Fibroblast of upper back skin (primary cell): ENCODE results near the gene TSPAN13.
A peak's percentile ranks its signal among the peaks of the same experiment; 100 is the strongest.

Experiments used
- DNase-seq: peaks from one replicate; pipeline ENCODE4 v3.0.0-alpha.2; 2013

Gene TSPAN13

GRCh38 chr7:16753102-16753931 lies at the start of gene TSPAN13:
TSPAN13 (plus strand) TSS chr7:16753755; CDS start chr7:16753968, 213 bp downstream.
- peak; percentile 54 for DNase-seq

DNA sequence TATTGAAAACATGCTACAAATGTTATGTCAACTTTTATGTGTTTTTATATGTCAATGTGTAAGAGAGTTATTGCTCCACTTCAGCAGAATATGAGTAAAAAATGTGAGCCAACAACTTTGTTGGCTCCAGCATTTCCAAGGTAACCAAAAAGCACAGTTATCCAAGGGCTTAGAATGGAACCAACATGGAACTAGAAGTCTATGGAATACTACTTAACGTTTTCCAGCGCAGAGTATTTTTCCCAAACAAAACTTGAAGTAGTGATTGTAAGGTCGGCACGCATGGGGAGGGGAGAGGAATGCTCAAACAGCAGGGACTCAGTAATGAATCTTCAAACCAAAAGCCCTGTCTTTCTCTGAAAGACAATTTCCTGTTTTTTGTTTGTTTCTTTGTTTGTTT lies 45.0 kb upstream of the TSPAN13 start:
- peak; percentile 54 for DNase-seq

- peak; percentile 97 for DNase-seq
These were observed 44.6 kb upstream of the TSPAN13 start for GRCh38 chr7:16708980-16709379.

DNA sequence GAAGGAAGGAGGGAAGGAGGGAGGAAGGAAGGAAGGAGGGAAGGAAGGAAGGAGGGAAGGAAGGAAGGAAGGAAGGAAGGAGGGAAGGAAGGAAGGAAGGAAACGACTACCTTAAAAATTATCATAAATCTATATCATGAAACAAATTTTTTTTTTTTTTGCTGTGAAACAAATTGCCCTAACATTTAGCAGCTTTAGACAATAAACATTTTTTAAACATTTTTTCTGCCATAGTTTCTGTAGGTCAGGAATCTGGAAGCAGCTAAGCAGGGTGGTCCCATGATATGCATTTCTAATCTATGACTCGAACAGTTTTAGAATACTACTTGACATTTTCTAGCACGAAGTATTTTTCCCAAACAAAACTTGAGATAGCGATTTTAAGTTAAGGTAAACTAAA lies 42.9 kb upstream of the TSPAN13 start:
- DNase-seq, result peak; percentile 55

GRCh38 chr7:16711730-16712129 lies 41.8 kb upstream of the TSPAN13 start:
- DNase-seq, result peak; percentile 59

- DNase-seq, result peak; percentile 51
These were observed 40.6 kb upstream of the TSPAN13 start for GRCh38 chr7:16712916-16713315.

DNA sequence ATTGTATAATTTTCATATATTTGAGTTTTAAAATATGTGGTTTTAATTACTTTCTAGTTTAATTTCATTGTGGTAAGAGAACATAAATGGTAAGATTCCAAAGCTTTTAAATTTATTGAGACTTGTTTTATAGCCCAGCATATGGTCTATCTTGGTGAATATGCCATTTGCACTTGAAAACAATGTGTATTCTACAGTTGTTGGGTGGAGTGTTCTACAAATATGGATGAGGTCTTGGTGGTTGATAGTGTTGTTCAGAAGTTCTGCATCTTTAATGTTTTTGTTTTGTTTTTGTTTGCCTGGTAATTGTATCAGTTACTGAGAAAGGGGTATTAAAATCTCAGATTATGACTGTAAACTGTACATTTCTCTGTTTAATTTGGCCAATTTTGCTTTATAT lies 37.6 kb upstream of the TSPAN13 start:
- no peak for DNase-seq

DNA sequence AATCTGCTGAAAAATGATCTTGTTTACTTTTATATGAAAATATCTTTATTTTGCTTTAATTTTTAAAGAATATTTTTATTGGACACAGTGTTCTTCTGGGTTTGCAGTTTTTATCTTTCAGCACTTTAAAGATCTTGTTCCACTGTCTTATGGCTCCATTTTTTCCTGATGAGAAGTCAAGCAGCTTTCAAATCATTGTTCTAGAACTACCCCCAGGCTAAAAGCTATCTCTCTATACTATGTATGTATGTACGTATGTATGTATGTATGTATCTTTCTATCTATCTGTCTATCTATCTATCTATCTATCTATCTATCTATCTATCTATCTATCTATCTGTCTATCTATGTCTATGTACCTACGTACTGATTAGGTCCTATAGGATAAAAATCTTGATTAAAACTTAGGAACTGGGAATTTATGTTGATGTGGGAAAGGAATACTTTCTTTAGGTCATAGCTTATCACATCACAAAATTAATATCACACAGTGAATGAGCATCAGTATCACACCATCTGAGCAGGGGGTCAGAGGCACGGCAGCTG lies 35.4 kb upstream of the TSPAN13 start:
- DNase-seq, result no peak

DNA sequence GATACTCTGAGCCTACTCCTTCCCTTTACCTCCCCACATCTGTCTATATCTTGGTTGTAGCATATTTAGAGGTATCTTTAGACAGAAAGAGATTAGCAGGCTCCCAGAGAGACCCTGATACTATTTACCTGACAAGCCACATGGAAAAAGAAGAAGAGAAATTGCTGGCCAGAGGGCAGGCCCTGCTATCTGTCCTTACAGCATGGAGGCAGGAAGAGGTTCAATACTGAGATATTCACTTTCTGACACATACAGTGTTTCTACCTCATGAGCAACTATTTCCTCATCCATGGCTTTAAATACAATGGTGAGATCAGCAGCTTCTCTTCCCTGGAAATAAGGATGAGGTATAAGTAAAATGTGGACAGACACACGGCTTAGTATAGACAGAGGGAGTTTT lies 33.9 kb upstream of the TSPAN13 start:
- DNase-seq, result peak; percentile 38

GRCh38 chr7:16721541-16721940 lies 32.0 kb upstream of the TSPAN13 start:
- no peak for DNase-seq

GRCh38 chr7:16724344-16724743 lies 29.2 kb upstream of the TSPAN13 start:
- no peak for DNase-seq

- no peak for DNase-seq
These were observed 27.4 kb upstream of the TSPAN13 start for GRCh38 chr7:16726189-16726588.

GRCh38 chr7:16727736-16728135 lies 25.8 kb upstream of the TSPAN13 start:
- DNase-seq, result no peak

DNA sequence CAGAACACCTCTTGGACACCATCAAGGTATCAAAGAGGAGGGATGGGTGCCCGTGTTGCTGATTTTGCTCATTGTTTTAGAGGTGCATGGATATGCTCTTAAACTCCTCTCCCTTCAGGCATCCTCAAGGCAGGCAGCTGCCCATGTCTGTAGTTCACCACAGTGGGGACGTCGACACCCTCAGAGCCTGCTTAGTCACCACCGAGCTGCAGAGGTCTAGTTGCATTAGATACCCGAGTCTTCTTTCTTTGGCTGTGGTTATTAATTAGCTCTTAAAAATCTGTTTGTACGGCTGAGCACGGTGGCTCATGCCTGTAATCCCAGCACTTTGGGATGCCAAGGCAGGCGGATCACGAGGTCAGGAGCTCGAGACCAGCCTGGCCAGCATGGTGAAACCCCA lies 24.7 kb upstream of the TSPAN13 start:
- peak; percentile 43 for DNase-seq

- no peak for DNase-seq
These were observed 24.0 kb upstream of the TSPAN13 start for GRCh38 chr7:16729541-16729940.

DNA sequence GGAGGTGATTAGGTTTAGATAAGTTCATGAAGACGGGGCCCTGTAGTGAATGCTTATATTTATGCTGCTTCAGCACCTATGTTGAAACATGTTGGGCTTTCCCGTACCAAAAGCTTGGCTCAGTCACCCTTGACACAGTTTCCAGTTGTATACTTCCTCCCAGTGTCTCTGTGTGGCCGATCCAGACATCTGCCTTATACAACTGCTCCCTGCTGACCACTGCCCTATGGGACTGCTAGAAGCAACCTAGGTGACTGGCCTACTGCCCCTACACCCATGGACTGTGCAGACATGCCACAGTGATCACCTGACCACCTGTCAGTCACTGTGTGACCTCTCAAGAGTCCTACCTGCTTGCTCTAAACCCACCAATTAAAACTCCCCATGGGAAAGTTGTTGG lies 22.6 kb upstream of the TSPAN13 start:
- no peak for DNase-seq

DNA sequence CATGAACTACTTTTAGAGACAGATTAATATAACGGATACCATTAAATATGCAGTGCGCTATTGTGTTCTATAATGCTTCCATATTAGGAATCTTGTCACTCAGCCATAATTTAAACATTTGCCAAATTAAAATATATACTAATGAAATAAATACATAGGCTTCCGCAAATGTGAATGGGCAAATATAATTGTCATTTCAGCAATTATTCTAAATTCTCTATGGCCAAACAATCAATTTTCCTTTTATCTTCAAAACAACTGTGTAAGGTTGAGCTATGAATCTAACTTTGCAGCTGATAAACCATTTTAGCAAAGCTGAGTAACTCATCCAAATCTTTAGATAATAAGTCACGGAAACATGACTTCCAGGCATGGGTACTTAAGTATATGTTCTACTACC lies 20.7 kb upstream of the TSPAN13 start:
- DNase-seq, result no peak

GRCh38 chr7:16734148-16734726 lies 19.3 kb upstream of the TSPAN13 start:
- DNase-seq, result no peak

GRCh38 chr7:16735020-16735419 lies 18.5 kb upstream of the TSPAN13 start:
- no peak for DNase-seq

DNA sequence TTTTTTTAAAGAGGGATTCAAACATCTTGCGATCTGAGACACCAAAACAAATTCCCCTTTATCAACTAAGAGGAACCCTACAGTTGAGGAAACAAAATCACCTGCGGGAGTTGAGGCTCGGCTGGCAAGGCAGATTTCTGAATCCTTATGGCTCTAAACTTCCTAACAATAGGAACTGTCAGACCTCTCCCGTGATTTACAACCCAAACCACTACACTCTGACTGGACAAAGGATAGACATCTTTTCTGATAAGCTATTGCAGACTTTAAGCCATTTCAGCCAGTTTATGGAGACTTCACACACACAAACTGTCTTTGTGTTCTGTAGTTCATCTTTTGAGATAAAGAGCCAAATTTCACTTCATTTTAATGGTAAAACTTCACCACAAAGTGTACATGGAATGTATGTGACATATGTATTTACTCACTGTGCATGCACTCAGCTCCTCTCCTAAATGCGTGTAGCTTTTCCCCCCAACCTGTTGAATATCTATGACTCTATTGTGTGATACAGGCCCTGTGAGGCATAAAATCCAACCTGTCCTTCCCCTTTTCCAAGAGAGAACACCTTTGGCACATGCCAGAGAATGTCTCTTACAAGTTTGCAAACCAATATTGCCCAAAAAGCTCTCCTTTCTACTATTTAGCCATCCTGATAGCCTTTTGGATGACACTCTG lies 15.4 kb upstream of the TSPAN13 start:
- DNase-seq, result no peak

DNA sequence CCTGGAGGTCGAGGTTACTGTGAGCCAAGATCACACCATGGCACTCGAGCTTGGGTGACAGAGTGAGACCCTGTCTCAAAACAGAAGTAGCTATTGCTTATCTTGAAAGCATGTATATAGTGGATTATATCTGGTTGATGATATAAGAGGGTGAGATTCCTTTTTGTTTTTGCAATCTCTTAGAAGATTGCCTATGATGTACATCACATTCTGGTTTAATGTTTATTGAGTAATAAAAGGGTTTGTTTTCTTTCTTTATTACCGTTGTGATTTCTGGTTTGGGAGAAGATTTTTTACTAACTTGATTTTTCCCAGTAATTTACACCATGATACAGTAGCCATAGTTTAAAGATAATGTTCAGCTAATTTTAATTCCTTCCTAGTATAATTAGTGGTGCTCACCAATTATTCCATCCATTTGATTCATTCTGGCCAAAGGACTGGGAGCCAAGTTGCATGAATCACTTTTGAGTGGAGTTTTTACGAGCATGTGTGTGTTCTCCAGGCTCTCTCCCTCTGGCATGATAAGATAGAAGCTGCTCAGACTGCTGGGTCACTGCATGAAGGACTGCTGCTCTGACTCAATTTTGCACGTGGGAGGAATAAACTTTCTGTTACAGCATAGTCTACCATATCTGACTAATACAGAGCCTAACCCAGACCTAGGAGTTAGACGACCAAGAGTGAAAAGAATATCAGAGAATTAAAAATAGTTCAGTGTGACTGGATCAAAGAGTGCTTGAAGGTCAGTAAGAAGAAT lies 13.5 kb upstream of the TSPAN13 start:
- DNase-seq, result peak; percentile 96

GRCh38 chr7:16740623-16740953 lies 13.0 kb upstream of the TSPAN13 start:
- no peak for DNase-seq

DNA sequence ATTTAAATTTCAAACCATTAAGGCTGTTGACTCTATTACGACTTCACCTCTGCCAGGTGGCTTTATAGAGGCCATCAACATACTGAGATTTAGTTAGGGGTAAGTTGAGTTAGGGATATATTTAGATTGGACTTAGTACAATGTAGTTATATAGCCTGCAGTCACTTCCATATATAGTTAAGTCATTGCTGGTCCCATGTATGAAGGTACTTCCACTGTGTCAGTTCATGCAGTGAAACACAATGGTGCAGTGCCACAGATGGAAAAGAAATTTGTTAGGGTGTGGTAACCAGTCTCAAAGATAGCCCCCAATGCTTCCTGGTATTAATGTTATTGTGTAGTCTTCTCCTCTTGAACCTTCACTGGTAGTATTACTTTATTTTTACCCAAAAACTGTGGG lies 12.6 kb upstream of the TSPAN13 start:
- no peak for DNase-seq
